GM18499 (cell line): ENCODE results near the gene AGPAT4.

Experiments used
- ATAC-seq: cut with Tn5 transposase; IDR thresholded peaks from one replicate; pipeline ENCODE4 v1.9.1; 2021; ENCODE audit warnings: moderate number of reproducible peaks; ENCODE audit not compliant: insufficient read depth, unreplicated experiment

AGPAT4 gene

DNA sequence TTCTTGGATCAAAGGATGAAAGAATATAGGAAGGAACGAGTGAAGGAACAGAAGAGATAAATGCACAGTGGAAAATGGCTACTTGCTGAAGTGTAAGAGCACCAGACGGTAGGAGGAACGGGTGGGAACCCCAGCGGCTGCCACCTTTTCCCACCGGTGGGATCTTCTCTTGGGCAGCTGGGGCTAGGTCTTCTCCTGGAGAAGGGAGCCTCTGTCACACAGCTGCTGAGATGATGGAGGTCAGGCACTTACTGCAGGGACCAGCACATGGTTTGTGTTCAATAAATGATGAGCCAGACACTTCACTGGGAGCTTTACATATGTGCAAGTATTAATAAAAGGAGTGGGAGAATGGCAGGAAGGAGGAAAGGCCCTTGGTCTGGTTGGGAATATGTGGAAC, 123.7 kb downstream of the AGPAT4 start:
- ATAC-seq = no peak

DNA sequence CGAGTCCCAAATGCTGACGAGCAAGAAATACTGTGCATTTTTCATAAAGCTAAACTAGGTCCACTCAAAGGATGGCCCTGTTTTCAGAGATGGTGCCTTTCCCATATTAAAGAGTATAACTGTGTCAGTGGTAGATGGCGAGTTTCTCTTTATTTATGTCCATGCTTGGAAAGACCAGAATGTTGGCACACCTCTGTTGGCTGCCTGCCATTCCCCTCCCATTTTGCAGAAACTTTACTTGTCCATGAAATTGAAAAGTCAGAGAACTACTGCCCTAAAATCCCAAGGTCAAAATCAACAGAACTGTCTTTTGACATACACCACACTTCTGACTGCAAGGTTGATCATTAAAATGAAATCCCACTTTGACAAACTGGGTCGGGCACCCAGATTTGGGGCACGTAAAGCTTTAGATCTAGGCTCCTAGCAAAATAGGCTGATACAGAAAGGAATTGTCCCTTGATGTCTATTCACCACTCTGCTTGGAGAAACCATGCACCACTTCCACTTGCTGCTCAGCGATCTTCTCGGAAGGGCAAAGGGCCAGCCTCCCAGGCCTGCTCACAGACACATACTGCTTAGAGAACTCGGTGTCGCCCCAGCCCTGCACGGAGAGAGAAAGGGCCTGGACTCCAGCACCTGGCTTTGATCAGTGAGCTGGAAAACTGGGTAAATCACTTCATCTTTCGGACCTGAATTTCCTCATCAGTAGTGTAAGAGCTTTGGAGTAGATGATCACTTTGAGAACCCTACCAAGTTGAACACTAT, 130.0 kb downstream of the AGPAT4 start:
- ATAC-seq = no peak

DNA sequence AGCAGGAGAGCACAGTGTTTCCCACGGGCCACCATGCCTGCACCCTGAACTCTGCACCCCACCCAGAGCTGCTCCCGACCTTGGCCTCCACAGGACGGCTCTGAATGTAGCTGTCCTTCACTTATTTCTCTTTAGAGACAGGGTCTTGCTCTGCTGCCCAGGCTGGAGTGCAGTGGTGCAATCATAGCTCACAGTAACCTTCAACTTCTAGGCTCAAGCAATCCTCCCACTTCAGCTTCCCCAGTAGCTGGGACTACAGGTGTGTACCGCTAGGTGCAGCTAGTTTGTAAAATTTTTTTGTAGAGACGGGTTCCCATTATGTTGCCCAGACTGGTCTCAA, 130.9 kb downstream of the AGPAT4 start:
- ATAC-seq = no peak

DNA sequence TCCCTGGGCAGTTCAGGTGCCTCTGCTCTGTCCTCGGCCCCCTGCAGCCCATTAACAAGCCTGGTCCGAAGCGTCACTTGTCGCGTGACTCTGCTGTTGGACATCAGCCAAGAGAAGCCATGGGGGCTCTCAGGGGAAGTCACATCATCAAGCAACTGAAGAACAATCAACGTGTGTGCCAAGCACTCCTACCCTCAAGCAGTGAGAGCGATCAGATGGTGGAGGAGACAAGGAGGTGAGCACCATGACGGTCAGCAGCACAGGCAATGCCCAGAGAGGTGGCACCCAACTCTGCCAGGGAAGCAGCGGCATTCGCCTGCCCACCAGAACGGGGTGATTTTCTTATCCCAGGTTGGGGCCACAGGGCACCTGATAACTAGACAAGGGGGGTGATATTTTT, 132.7 kb downstream of the AGPAT4 start:
- ATAC-seq = no peak

DNA sequence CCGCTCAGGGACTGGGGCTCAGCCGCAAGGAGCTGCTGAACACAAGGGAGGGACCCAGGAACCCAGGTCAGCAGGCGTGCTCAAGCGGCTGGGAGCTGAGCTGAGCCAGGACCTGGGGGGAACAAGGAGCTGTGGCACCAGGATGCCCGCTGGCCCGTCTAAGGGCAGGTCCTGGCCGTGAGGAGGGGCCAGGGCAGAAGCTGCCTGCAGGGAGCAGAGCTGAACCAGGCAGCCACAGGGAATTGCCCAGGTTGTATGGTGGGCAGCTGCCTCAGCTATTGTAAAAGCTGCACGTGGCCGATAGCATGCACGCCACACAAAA, 133.3 kb downstream of the AGPAT4 start:
- ATAC-seq = no peak

DNA sequence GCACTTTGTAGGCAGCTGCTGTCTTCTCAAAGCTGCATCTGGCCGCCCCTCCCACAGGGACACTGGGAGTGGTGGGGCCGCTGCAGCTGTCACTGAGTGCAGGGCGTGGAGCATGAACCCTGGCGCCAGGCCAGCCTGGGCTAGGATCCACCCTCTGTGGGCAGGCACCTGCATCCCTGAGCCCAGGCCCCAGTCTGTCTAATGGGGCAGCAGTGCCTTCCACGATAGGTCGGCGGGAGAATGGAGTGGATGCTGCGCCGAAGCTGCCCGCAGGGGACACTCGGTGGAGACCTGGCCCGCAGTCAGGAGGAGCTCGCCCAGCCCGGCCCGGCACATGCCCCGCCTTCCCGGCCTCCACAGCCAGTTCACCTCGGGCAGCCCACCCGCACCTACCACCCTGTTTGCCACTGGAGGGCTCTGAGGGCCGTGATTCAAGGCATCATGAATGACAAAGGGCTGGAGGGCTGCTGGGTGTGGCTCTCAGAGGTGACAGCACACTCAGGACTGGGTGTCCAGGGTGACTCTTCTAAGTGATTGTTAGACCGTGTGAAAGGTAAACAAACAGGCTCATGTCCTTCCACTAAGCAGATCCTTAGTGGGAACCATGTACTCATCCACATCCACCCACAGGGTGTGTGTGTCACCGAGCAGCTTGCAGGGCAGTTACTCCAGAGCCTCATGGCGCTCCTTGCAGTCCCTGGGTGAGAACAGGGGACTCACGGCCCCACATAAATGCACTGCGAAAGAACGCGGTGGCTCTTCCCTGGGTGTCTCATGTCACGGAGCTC, 133.9 kb downstream of the AGPAT4 start:
- no peak for ATAC-seq

DNA sequence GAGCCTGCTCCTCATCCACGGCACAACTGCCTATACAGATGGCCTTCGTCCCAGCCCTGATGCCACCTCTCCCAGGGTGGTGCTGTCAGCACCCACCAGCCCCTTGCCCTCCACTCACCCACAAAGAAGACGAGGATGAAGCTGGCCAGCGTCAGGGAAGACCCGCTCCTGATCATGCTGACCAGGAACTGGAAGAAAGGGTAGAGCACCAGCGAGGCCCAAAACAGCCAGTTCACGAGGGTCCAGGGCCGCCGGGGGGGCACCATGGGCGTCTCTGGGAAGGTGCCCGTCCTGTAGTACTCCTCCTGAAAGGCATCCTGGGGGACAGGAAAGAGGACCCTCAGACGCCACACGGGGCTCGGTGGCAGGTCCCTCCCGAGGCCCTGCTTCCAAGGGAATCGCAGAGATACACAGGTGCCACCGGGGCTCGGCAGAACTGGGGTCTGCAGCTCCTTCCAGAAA, 134.5 kb downstream of the AGPAT4 start:
- no peak for ATAC-seq

DNA sequence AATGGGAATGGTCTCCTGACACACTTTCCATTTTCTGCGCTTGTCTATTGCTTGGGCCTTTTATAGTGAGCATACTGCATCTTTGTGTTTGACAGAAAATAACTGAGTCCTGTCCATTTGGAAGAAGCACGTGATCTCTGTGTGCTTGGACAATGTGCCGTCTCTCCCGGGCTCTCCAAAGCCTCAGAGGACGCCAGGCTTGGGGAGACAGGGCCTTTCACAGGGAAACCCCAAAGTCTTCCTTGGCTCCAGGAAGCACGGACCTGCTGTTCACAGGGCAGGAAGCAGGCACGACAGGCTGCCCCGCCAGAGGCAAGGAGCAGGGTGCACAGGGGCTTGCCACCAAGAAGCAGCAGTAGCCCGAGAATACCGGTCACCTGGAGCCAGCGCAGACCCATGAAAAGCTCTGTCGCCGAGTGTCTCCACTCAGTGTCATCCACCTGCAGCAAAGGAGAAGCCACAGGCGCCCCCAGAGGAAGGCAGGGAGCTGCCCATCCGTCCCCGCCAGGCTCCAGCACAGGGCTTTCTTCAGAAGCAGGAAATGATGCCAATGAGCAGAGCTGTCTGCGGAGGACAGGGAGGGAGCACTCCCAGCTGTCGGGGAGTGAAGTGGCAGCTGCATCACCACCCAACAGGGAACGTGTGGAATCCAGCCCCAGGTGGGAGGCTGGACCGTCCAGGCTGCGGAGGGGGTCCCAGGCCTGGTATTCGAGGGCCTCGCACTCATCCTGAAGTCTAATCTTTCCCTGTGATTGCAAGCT, 135.1 kb downstream of the AGPAT4 start:
- ATAC-seq = no peak

DNA sequence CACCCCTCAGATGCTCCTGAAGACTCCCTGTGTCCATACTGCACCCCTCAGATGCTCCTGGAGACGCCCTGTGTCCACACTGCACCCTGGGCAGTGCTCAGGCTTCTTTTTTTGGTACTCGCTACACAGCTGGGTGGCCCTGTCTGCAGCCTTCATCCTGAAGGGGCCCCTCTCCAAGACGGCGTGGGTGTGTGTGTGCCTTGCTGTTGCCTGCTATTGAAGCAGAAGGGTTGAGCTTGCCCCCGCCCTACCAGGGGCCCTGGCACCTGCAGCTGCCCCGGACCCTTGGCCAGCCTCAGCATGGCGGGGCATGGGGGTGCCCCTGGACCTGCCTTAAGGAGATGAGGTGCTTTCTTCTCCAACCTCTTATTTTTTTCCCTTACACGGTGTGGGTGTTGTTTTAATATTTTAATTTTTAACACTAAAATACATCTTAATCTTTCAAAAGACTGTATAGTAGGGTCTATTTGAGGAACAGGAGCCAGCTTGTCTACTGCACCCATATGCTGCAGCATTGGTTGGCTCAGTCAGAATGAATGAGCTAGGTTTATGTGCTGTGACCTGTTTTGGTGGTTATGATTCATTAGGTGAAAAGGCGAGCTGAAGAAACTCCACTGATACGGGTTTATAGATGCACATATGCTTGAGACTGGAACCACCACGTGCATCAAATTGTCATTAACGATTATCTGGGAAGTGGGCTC, 135.9 kb downstream of the AGPAT4 start:
- no peak for ATAC-seq

DNA sequence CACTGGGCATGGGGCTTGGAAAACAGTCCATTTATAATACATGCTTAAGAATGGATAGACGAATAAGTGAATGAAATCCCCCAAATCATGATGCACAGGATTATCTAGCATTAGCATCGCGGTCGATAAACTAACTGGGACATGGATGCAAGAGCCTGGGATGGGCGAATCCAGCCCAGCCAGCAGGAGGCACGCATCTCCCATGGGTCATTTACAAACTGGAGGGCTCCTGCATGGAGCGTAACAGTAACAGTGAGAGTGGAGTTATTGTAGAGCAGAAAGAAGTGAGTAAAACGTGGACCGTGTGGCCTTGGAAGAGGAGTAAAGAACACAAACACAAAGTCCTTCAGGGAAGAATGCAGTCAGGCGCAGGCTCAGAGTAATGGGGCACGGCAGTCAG, 136.5 kb downstream of the AGPAT4 start:
- no peak for ATAC-seq

DNA sequence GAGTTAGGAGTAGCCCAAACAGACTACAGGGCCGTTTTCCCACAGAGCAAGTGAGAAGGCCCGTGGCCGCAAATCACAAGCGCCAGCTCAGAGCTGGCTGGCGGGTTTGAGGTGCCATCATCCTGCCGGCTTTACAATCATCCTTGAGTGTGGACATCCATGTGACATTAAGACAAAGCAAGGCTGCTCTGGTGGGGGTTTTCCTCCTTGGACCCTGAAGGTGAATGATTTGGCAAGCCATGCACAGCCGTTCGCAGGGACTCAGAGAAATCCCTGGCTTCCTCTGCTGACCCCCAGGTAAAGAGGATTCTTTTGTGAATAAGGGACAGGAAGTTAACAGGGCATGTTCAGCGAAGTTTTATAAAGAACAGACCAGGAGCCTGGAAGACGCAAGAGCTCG, 137.2 kb downstream of the AGPAT4 start:
- no peak for ATAC-seq

DNA sequence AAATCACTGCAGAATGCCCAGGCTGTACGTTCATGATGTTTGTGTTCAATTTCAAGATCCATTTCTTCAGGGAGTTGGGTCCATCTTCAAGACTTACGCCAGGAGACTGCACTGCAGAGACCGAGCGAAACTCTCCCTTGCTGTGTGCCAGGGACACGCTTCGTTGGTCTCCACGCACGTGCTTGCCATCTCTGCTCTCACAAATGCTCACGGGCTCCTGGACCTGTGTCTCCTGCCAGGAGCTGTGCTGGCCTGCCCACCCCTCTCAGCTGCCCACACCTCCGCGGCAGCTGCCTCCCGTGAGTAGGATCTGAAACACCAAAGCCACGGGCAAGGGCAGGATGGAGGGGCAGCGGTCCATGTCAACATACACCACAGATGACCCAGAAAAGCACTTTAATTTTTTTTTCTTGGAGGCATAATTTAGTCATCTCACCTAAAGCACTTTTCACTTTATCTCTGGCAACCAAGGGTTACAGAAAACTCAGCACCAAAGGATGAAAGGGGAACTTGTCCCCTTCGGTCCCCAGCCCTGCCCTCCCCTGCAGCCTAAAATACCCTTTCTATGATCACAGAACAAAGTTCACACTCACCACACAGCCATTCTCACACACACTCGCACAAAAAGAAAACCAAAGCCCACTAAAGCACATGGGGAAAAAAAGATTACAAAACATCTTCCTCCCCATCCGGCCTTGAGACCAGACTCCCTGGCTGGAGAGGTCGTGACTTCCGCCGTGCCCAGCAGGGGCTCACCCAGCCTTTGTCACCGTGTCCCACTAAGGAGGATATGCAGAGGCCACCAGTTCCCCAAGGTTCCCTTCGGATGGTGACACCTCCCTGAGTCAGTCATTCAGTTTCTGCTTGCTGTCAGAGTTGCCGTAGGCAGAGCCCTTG, 137.9 kb downstream of the AGPAT4 start:
- no peak for ATAC-seq

DNA sequence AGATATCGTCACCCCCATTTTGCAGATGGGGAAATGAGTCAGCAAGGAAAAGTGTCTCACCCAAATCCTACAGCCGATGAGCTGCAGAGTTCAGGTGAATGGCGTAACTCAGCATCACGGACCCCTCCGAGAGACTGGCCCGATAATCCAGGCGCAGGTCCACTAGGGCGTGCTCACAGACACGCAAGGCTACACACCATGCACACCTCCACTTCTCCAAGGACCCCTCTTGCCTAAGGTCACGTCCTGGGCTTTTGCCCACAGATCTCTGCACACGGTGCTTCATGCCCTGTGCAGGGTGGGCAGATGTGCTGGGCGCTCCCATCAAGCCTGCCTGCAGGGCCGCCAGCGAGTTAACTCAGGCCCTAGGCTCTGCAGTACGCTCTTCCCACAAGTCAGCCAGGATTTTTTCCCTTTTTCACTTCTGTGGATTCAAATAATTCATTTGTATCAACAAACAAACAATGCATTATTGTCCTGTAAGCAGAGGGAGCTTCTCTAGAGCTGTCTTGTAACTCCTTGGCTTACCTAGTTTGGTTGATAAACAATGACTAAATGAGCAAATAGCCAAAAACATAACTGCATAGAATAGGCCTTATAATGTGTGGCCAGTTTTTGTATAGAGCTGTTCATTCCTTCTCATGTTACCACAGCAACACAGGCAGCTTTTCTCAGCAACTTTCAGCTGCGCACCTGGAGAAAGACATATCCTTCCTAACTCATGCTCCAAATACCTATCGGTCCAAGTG, 139.1 kb downstream of the AGPAT4 start:
- ATAC-seq = no peak

DNA sequence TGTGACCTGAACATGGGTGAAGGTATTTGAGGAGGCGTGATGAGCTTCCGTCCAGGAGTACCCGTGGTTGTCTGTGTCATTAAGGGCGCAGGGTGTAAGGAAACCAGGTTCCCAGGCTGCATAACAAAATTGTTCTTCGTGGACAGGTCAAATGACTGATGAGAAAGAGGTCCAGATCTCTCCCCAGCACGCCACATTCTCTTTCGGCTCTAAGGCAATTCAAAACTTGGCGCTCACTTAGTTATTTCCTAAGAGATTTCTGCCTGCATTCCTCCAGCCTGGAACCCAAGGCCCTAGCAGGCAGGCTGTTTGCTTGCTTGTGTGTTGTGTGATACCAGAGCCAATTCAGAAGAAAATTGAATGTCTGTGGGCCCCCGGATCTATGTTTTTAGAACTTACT, 139.9 kb downstream of the AGPAT4 start:
- no peak for ATAC-seq

DNA sequence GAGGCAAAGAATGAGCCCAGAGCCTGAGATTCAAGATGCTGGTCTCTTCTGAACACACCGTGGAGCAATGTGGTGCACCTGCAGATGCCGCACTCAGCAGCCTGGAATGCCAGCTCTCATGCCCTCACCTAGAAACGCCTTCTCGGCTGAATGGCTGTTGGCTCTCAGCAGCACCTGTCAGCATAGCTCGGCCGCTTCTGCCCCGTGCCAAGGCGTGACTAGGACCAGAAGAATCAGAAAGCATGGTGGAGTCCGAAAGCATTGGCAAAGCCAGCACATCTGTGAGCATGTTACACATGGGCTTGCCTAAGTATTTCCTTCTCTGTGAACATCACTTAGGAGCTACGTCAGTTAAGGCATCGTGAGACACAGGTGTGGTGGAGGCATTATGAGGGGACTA, 141.5 kb downstream of the AGPAT4 start:
- no peak for ATAC-seq

DNA sequence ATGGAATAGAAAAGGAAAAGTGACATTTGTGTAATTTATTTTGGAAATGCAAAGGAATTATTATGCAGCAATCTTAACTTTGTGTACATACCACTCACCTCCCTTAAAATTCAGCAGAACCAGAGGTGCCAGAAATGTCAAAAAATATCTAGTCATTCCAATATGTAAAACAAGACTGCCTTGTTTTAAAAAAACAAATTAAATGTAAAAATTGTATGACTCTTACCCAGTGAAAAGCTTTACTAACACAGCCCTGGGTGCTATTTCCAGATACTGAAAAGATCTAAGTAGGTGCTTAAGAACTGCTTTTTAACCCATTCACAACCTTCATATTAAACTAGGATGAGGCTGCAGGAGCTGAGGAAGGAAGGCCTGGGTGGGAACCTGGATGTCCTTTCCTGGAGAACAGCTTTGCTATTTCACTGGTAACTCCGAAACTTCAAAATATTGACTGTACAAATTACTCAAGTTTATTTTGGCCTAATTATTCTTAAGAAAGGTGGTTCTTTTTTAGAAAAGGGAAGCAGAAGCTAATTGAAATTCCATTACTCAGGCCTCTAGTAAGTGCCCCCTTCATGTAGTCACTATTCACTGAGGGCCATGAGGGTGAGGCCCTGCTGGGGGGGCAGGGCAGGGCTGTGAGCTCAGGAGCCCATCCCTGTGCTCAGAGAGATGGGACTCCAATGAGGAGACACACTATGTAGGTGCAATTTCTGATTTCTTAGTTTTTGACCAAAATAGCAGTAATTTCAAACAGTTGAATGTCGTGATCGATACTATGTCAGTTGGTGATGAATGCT, 142.7 kb downstream of the AGPAT4 start:
- no peak for ATAC-seq

DNA sequence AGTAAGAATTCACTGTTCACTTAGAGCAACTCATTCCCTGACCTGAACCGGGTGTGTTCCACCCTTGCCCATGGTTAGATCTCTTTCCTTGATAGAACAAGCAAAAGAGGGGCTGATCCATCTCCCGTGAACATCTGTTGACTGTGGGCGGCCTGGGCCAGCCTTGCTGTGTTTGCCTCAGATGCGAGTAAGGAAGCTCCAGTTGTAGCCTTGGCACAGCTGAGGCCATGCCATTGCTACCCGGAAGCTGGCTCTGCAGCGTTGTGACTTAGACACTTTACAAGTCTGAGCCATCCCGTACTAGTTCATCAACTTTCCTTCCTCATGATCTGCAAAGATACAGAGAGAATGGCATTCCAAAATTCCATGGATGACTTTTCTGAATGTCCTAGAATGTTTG, 143.3 kb downstream of the AGPAT4 start:
- no peak for ATAC-seq

DNA sequence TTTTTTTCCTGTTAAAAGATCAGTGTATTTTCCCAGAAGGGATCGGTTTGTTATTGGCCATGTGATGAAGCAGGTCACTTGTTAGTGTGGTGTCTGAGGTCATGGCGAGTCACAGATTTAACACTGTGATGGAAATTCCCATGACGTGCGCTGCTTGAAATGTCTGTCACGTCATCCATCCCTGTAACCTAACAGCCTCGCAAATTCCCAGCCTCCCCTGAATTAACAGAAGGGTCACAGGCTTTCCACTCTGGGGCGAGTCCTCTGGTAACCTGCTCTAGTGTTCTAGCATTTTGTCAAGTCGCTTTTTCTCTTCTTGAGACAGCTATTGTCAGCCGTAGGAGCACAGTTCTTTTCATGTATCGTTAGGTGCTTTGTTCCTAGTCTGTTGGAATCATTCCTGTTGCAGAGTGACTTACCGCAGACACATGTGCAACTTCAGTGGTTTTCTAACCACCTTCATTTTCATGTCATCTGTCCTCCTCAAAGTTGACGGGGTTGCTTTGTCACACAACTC, 145.1 kb downstream of the AGPAT4 start:
- ATAC-seq = no peak
